NCI-H82 (cell line): ENCODE results near the gene ANKRD28.
A peak's percentile ranks its signal among the peaks of the same experiment; 100 is the strongest.

Experiments used
- DNase-seq: peaks from one replicate; lab custom pipeline; 2025; lab: John Stamatoyannopoulos, UW

The ANKRD28 gene

GRCh38 chr3:15801298-15801697 is 3.5 kb upstream of the ANKRD28 start:
- no peak for DNase-seq

DNA sequence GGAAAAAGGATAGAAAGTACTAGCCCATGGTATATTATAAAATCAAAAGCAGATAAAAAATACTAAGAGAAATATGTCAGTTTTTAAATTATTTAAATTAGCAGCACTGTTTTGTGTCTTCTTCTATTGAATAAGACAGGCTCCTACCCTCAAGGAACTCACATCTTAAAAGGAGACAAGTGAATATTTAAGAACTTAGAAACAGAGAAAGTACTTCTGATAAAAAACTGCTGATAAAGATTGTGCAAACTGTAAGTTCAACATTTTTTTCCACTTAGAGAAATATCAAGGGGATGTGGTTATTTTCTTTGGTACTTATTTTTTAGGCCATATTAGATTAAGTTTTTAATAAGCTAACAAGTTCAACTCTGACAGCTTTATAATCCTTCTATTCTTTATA is 3.0 kb upstream of the ANKRD28 start:
- no peak for DNase-seq

DNA sequence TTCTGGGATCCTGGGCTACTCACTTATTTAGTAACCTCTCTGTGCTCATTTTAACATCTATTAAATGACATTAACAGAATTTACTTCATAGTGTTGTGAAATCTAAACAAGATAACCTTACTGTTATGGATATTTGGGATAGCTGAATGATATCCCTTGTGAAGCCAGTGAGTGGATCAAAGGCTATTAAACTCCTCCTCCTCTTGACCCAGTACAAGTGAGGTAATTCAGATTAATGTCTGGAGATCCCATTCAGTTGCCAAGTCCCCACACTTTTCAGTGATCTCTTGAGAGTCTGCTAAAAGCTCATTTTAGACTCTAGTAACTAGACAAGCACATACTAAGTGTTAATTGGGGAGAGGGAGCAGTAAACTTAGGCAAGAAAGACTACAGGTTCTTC is 2.5 kb upstream of the ANKRD28 start:
- peak; percentile 72 for DNase-seq

- no peak for DNase-seq
These were observed 910 bp upstream of the ANKRD28 start for GRCh38 chr3:15798533-15799245.

GRCh38 chr3:15796771-15797641 is 773 bp downstream of the ANKRD28 start:
- peak; percentile 39 for DNase-seq

GRCh38 chr3:15796331-15796730 is 1.4 kb downstream of the ANKRD28 start:
- DNase-seq = no peak

DNA sequence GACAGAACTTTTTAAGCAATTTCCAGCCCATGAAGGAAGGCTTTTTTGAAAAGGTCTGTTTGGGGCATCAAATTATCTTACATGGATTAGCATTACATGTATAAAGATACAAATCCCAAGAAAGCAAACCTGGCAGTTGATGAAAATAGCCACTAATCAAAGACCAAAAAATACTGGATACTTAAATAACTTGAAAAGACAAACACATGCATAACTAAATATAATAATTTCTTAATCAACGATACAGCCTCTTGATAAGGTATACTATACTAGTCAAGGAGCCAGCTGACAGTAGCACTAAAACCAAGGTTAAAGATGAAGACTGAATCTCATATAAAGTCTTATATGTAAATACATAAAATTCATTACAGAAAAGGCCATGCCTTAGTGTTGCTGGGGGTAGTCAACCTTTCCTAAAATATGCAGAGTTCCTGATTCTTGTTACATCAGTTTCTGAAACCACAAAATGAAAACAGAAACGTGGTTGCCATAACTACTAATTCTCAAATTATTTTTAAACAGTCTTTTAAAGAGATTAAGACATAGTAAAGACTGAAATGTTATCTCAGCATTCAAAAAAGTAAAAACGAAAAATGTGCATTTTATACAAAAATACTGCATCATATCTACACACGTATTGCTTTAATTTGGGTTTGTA is 2.0 kb downstream of the ANKRD28 start:
- DNase-seq = no peak

DNA sequence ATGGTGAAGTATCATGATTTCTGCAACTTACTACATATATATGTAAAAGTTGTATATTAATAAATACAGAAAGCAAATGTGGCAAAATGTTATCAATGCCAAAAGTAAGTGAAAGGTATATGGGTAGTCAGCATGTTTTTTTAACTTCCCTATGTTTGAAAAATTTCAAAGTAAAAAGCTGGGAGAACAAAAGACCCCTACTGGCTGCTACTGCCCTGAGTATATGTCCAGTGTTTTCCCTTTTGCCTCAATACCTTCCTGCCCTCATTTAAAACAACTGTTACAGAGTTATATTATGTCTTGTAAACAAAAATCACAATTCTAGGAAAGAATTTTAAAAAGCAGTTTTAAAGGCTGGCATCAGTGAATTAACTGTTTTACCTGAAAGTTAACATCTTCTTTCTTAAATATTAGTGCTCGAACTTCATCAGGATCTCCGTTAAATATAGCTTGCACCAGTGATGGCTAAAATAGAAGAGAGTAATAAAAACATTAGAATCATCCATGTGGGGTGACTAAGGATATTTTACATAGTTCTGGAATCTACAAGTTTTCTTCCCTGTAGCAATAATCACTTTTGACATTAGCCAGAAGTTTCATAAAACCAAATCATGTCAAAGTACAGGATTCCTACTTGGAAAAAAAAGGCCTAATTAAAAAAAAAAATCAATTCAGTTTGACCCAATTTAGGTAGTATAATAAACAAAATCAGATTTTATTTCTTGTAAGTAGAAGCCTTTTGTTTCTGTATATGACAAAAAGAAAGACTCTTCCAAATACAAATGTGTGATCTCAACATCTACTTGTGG is 2.7 kb downstream of the ANKRD28 start:
- no peak for DNase-seq

DNA sequence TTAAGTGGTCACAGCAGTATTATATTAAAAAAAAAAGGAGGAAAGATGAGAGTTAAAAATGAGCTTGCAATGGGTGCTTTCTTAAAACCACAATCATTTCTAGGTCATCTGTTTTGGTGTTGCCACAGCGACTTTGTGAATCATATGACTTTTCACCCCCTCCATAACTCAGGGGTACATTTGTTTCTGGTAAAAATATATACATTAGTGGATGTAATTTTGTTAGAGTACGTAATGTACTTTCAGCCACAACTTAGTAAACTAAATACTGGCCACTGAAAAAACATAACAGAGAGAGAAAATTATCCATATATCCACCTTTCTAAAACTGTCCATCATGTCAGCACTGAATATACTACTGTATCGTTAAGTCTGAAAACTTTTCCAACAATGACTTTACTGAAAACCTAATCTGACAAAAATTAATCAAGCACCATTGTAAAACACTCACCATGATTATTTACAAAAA is 3.4 kb downstream of the ANKRD28 start:
- DNase-seq = no peak

DNA sequence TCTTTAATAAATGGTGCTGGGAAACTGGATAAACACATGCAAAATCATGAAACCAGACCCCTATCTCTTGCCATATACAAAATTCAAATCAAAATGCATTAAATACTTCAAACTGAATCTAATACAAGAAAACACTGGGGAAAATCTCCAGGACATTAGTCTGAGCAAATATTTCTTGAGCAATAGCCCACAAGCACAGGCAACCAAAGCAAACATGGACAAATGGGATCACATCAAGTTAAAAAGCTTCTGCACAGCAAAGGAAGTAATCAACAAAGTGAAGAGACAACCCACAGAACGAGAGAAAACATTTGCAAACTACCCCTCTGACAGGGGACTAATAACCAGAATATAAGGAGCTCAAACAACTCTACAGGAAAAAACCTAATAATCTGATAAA is 6.3 kb downstream of the ANKRD28 start:
- no peak for DNase-seq

DNA sequence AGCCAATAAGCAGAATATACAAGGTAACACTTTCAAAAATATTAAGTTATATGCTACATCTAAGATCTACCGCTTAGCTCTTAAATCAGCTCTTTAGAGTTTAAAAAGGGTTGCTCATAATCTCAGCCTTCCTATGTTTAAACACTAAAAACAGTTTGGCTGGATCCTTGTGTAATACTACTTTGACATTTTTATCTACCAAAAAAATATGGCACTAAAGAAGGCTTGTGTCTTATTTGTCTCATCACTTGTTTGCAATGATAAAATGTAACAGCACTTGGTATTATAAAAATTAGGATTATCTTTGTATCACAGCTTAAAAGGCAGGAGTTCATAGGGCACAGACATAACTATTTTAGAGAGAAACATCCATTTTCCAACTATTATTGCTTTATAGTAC is 9.8 kb downstream of the ANKRD28 start:
- DNase-seq = no peak

- DNase-seq = no peak
These were observed 10.3 kb downstream of the ANKRD28 start for GRCh38 chr3:15787526-15787925.

- no peak for DNase-seq
These were observed 14.3 kb downstream of the ANKRD28 start for GRCh38 chr3:15783361-15783969.

GRCh38 chr3:15782429-15782828 is 15.3 kb downstream of the ANKRD28 start:
- DNase-seq = no peak

DNA sequence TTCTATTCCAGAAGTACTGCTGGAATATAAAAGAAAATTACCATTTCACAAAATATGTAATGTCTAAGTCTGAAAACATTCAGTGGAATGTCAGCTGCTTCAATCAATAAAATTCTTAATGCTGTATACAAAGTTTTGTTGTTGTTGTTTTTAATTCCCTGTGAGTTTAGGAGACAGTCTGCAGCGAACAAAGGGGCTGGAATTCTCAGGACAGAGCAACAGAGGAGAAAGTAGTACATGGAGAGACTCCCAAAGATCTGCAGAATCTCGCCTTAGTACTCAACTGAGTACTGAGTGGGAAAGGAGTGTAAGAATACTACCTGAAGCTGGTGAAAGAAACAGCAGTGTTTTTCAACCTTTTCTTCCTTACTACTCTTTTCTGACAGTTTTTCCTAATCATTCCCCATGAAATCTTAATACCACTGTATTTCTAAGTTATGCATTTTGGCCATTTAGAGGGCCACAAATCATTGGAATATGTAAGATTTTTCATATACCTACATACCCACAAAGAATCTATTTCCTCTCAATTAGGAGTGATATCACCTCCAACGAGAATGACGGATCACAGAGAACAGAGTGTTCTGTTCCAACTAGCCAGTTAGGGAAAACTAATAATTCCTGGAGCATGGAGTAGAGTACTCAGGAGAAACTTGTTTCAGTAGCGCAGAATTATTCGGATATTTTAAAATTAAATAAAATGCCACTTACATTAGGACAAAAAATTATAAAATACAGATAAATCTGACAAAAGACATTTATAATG is 16.0 kb downstream of the ANKRD28 start:
- no peak for DNase-seq

- no peak for DNase-seq
These were observed 16.6 kb downstream of the ANKRD28 start for GRCh38 chr3:15781131-15781530.

- no peak for DNase-seq
These were observed 18.7 kb downstream of the ANKRD28 start for GRCh38 chr3:15779111-15779510.

DNA sequence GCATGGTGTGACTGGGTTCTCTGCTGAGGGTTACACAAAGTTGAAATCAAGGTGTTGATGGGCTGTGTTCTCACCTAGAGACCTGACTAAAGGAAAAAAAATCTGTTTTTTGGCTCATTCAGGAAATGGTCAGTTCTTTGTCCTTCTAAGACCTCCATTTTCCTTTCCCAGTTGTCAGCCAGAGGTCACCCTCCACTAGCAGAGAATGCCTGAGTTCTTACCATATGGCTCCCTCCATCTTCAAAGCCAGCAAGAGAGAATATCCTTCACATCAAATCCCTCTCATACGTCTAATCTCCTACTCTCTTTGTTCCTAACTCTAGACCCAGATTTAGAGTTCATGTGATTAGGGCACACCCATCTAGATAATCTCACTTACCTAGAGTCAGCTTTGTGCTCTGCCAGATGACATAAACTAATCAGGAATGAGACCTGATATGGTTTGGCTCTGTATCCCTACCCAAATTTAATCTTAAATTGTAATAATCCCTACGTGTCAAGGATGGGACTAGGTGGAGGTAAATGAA is 19.4 kb downstream of the ANKRD28 start:
- DNase-seq = peak; percentile 95

DNA sequence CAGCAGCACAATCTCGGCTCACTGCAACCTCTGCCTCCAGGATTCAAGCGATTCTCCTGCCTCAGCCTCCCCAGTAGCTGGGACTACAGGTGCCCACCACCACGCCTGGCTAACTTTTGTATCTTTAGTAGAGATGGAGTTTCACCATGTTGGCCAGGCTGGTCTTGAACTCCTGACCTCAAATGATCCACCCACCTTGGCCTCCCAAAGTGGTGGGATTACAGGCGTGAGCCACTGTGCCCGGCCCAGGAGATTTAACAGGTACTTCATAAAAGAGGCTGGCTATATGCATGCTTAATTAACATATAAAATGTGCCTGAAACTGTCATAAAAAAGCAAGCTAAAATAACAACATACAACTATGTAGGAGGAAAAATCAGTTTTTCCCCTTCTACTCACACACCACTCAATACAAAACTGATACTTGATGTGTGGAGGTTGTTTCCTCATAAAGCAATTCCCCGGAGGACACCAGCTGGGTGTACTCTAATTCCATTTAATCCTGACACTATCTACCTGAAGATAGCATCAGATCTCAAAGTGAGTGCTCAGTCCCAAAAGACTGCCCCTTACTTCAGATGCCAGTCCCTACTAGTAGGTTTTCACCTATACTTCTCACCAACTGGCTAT is 22.7 kb downstream of the ANKRD28 start:
- peak; percentile 81 for DNase-seq

DNA sequence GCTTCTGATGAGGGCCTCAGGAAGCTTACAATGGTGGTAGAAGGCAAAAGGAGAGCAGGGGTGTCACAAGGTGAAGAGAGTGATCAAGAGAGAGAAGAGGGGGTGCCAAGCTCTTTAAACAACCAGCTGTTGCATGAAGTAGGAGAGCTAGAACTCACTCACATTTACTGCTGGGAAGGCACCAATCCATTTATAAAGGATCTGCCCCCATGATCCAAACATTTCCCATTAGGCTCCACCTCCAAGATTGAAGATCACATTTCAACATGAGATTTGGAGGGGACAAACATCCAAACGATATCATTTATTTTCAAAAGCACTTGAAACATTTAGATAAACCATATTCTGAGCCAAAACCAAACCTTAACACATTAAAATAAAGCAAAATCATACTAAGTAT is 26.3 kb downstream of the ANKRD28 start:
- no peak for DNase-seq
